Measurements from ENCODE around the gene GHITM.

GRCh38 chr10:84201244-84201606 lies 61.9 kb downstream of the GHITM start:
- TF ChIP-seq POLR2A (IDR thresholded peaks at IDR 0.05; ENCODE audit: low read length) (no peak), GATA1 (IDR thresholded peaks at IDR 0.05; ENCODE audit: low read depth, low read length) (no peak)

All from erythroblast (primary cell).